Measurements from ENCODE around the gene CCL5.

CCL5 gene

DNA sequence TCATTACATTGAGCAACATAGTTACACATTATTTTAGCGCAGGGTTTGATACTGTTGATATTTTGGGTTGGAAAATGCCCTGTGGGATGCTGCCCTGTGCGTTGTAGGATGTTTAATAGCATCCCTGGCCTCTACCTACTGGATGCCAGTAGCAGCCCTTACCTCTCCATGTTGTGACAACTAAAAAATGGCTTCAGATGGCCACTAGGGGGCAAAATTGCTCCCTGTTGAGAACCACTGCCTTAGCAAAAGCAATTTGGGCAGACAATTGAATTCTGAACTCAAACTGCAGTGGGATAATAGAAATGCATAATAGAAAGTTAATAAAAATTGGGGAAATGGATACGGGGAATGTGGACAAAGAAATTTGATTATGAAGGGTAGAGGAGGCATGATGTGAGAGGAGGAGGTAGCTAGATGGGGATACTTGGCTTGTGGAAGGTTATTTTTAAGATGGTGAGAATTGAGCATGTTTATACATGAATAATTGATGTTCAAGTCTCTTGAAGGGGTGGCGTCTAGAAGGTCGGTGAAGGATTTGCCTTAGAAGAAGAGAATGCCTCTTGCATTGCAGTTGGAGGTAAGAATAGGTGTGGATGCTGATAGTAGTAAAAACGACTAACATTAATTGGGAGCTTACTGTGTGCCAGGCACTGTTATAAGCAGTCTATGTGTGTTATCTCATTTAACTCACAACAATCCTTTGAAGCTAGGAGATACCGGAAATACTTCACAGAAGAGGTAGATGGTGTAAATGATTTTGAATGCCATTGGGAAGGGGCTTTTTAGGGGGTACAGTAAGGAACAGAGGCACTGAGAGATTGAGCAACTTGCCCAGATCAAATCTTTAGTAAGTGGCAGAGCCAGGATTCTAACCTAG lies 30.5 kb downstream of the CCL5 start:
- Histone ChIP-seq H3K27me3 (no peaks in the 10 kb centered on the region), H3K4me1 (no peaks in the 10 kb centered on the region), H3K27ac (no peak overlapping the region), H3K36me3 (peaks cover 91% of the 10 kb centered on the region), H3K9me3 (no peaks in the 10 kb centered on the region), H4K20me1 (peaks cover 51% of the 10 kb centered on the region), H3K9ac (no peak overlapping the region), H3K4me2 (no peak overlapping the region), H3K4me3 (no peak overlapping the region)
- no peak for TF ChIP-seq Cebpa-rat (IDR thresholded peaks at IDR 0.05)

DNA sequence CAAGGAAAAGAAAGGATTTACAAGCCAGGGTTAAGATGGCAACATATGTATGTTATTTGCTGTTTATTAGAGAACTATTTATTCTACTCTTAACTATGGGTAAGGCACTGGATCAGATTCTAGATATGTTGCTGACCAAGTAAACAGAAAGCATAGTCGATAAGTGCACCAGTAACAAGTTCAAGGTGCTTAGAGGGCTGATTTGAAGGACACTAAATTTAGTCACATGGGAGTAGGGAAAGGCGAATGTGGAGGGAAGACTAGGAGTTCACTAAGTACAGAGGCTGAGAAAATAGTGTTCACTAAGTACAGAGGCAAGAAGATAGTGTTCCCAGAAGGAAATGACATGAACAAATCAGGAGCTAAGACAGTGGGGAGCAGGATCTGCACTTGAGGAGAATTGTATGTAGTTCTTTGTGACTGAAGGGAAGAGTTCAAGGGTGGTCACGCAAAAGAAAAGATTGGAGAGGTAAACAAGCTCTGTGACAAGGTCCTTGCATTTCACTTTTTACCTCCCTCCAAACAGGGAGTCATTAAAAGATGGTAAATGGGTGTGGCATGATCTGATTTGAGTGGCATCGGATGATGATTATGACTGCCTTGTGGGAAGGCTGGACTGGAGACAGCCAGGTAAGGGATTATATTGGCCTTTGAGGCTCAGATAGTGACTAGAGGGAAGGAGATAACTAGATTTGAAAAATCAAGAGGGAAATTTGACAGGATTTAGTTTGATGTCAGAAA lies 32.4 kb downstream of the CCL5 start:
- no peak for TF ChIP-seq Cebpa-rat (IDR thresholded peaks at IDR 0.05)

DNA sequence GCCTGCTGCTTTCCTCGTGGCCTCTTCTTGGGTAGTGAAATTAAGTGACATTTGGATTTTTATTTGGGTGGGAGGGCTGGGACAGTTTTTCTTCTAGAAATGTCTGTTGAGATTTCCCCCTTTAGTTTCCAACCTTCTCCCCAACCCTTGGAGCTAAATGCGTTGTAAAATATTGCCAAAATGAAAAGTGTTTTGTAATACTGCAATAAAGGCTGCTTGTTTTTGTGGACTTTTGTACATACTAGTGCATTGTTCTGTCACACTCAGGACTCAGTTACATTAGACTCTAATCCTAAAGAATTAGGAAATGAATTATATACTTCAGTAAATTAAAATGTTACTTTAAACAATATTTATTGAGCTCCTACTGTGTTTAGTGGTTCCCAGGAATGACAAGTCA lies 33.2 kb downstream of the CCL5 start:
- no peaks in the 10 kb centered on the region for H3K9me3 ChIP-seq
- H3K4me3 ChIP-seq: no peak overlapping the region
- peaks cover 97% of the 10 kb centered on the region for H3K36me3 ChIP-seq
- TF ChIP-seq Cebpa-rat (IDR thresholded peaks at IDR 0.05): no peak
- no peaks in the 10 kb centered on the region for H3K4me1 ChIP-seq
- H4K20me1 ChIP-seq: peaks cover 75% of the 10 kb centered on the region
- no peak overlapping the region for H3K27ac ChIP-seq
- no peaks in the 10 kb centered on the region for H3K27me3 ChIP-seq
- no peak overlapping the region for H3K4me2 ChIP-seq
- no peak overlapping the region for H3K9ac ChIP-seq

More for the DNA sequence above, 32.4 kb downstream of the CCL5 start:
- H3K4me1 ChIP-seq: no peaks in the 10 kb centered on the region
- no peaks in the 10 kb centered on the region for H3K9me3 ChIP-seq
- H3K36me3 ChIP-seq: peaks cover 97% of the 10 kb centered on the region
- no peak overlapping the region for H3K4me3 ChIP-seq
- H3K9ac ChIP-seq: no peak overlapping the region
- H4K20me1 ChIP-seq: peaks cover 68% of the 10 kb centered on the region
- no peaks in the 10 kb centered on the region for H3K27me3 ChIP-seq
- no peak overlapping the region for H3K4me2 ChIP-seq
- no peak overlapping the region for H3K27ac ChIP-seq

DNA sequence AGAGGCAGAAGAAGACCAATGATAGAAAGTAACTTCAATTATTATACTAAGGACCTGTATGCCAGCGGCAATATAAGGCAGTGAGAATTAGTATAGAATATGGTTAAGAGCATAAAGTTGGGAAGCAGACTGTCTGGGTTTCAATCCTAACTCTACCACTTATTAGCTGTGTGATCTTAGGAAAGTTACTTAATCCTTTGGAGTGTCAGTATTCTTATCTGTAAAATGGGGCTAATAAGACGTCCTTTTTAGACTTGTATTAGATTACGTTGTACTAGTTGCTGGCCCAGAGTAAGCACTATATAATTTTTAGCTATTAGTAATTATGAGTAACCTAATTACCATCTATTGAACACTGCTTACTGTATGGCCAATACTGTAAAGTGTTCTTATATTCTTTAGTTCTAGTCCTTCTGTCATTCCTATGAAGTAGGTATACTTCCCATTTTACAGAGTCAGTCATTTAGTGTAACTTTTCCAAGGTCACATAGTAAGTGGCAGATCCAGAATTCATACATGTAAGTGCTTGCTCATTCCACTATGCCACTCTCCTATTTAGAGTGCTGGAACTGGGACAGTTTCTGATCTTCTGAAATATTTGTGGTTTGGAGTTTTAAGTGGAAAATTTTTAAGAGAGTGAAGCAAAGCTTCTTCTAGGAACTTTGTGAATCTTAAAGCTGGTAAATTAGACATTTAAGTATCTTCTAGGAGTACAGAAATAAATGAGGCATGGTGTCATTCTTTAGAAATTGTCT lies 33.9 kb downstream of the CCL5 start:
- Histone ChIP-seq H3K27me3 (no peaks in the 10 kb centered on the region), H3K9me3 (no peaks in the 10 kb centered on the region), H3K27ac (no peak overlapping the region), H3K4me2 (no peak overlapping the region), H3K4me1 (no peaks in the 10 kb centered on the region), H3K36me3 (peaks cover 97% of the 10 kb centered on the region), H3K9ac (no peak overlapping the region), H3K4me3 (no peak overlapping the region), H4K20me1 (peaks cover 82% of the 10 kb centered on the region)
- no peak for TF ChIP-seq Cebpa-rat (IDR thresholded peaks at IDR 0.05)

DNA sequence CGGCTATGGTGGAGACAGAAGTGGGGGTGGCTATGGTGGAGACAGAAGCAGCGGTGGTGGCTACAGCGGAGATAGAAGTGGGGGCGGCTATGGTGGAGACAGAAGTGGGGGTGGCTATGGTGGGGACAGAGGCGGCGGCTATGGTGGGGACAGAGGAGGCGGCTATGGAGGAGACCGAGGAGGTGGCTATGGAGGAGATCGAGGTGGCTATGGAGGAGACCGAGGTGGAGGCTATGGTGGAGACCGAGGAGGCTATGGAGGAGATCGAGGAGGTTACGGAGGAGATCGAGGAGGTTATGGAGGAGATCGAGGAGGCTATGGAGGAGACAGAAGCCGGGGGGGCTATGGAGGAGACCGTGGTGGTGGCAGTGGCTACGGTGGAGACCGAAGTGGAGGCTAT lies 35.6 kb downstream of the CCL5 start:
- no peak overlapping the region for H3K4me3 ChIP-seq
- no peaks in the 10 kb centered on the region for H3K4me1 ChIP-seq
- no peak overlapping the region for H3K9ac ChIP-seq
- no peaks in the 10 kb centered on the region for H3K9me3 ChIP-seq
- no peak overlapping the region for H3K4me2 ChIP-seq
- H3K36me3 ChIP-seq: peaks cover 97% of the 10 kb centered on the region
- H3K27me3 ChIP-seq: no peaks in the 10 kb centered on the region
- H4K20me1 ChIP-seq: peaks cover 79% of the 10 kb centered on the region
- no peak for TF ChIP-seq Cebpa-rat (IDR thresholded peaks at IDR 0.05)
- no peak overlapping the region for H3K27ac ChIP-seq

DNA sequence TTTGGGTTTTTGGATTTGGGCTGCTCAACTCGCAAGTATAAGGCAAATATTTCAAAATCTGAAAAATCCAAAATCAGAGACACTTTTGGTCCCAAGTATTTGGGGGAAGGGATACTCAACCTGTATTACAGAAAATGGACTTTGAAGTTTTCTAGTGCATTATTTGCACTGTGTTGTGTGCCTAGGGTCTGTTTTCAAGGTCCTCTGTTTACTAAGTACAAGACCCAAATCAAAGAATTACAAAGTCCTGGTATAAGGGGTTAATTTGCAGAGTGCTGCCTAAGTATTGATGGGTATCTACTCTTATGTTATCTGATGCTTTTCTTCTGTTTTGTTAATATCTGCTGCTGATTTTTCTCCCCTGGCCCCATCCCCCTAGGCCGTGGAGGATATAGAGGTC lies 36.5 kb downstream of the CCL5 start:
- H3K4me3 ChIP-seq: no peak overlapping the region
- peaks cover 97% of the 10 kb centered on the region for H3K36me3 ChIP-seq
- H3K4me2 ChIP-seq: no peak overlapping the region
- no peak overlapping the region for H3K27ac ChIP-seq
- peaks cover 75% of the 10 kb centered on the region for H4K20me1 ChIP-seq
- H3K4me1 ChIP-seq: no peaks in the 10 kb centered on the region
- no peaks in the 10 kb centered on the region for H3K27me3 ChIP-seq
- H3K9me3 ChIP-seq: no peaks in the 10 kb centered on the region
- no peak for TF ChIP-seq Cebpa-rat (IDR thresholded peaks at IDR 0.05)
- no peak overlapping the region for H3K9ac ChIP-seq

DNA sequence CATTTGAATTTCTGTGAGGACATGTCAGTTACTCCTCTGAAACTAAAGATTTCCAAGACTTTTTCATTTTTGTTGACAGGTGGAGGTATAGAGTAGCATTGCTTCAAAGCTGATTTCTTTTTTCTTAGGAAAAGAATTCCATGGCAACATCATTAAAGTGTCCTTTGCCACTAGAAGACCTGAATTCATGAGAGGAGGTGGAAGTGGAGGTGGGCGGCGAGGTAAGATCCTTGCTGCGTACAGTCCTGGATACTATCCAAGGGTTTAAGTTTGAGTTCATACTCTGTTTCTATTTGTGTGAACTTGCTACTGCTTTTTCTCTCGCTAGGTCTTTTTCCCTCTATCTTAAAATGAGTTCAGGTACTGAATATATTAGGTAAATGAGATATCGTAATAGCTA lies 37.9 kb downstream of the CCL5 start:
- H3K27me3 ChIP-seq: no peaks in the 10 kb centered on the region
- H3K4me1 ChIP-seq: no peaks in the 10 kb centered on the region
- no peak overlapping the region for H3K4me2 ChIP-seq
- no peak for TF ChIP-seq Cebpa-rat (IDR thresholded peaks at IDR 0.05)
- no peak overlapping the region for H3K27ac ChIP-seq
- H3K36me3 ChIP-seq: peaks cover 97% of the 10 kb centered on the region
- no peak overlapping the region for H3K4me3 ChIP-seq
- no peaks in the 10 kb centered on the region for H3K9me3 ChIP-seq
- H4K20me1 ChIP-seq: peaks cover 75% of the 10 kb centered on the region
- no peak overlapping the region for H3K9ac ChIP-seq

DNA sequence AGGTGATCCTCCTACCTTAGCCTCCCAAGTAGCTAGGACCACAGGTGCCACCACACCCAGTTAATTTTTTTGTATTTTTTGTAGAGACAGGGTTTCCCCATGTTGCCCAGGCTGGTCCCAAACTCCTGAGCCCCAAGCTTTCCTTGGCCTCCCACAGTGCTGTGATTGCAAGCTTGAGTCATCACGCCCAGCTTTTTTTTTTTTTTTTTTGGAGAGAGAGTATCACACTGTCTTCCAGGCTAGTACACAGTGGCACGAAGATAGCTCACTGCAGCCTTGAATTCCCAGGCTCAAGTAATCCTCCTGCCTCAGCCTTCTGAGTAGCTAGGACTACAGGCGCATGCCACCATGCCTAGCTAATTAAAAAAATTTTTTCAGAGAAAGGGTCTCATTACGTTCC lies 38.7 kb downstream of the CCL5 start:
- Histone ChIP-seq H3K4me3 (no peak overlapping the region), H3K36me3 (peaks cover 100% of the 10 kb centered on the region), H3K27ac (no peak overlapping the region), H3K4me1 (no peaks in the 10 kb centered on the region), H3K4me2 (no peak overlapping the region), H4K20me1 (peaks cover 79% of the 10 kb centered on the region), H3K9ac (no peak overlapping the region), H3K9me3 (no peaks in the 10 kb centered on the region), H3K27me3 (no peaks in the 10 kb centered on the region)
- TF ChIP-seq Cebpa-rat (IDR thresholded peaks at IDR 0.05): no peak

DNA sequence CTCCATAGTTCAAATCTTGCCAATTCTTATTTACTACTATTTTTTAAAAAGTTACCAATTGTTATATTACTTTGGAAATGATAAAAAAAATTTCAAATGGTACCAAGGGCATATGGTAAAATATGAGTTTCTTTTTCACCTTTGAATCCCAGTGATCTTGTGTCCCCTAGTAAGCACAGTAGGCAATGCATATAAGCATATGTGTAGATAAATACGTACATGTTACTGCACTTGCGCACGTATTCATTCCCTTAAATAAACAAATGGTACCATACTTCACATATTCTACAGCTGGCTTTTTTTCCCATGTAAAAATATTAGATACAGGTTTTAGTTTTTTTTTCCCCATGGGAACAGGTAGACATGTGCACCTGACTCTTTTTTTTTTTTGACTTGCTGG lies 39.1 kb downstream of the CCL5 start:
- Histone ChIP-seq H3K27me3 (no peaks in the 10 kb centered on the region), H3K4me1 (no peaks in the 10 kb centered on the region), H4K20me1 (peaks cover 75% of the 10 kb centered on the region), H3K4me2 (no peak overlapping the region), H3K9me3 (no peaks in the 10 kb centered on the region), H3K4me3 (no peak overlapping the region), H3K36me3 (peaks cover 100% of the 10 kb centered on the region), H3K9ac (no peak overlapping the region), H3K27ac (no peak overlapping the region)
- no peak for TF ChIP-seq Cebpa-rat (IDR thresholded peaks at IDR 0.05)

All from BLaER1 (cell line).